ENCODE results near the gene TMC3.

GRCh38 chr15:81362790-81363189 lies 11.2 kb downstream of the TMC3 start:
- no peak for TF ChIP-seq POLR2A (IDR thresholded peaks at IDR 0.05; ENCODE audit: low read depth, low read length)
- TF ChIP-seq POLR2AphosphoS5 (IDR thresholded peaks at IDR 0.05; ENCODE audit: low read depth, low read length), result no peak
- TF ChIP-seq SPI1 (IDR thresholded peaks at IDR 0.05; ENCODE audit: low read depth, low read length), result no peak
- no peak for TF ChIP-seq PAX5 (IDR thresholded peaks at IDR 0.05; ENCODE audit: insufficient read depth, low read length, severe bottlenecking)
- no peak for TF ChIP-seq TAF1 (IDR thresholded peaks at IDR 0.05; ENCODE audit: low read depth, low read length)
